Measurements from ENCODE around the gene XPO5. TPM values are rescaled to one million over a fixed set of nuclear protein-coding genes. Genes with fewer than 3 reads are reported as not detected.
"Not testable (repeated sequence)": the region's sequence is repeated elsewhere in the genome, so short reads cannot be mapped to it uniquely, and the experiment has no call there.

XPO5 gene
- total RNA-seq, 4 donors from 2014 or later, result 22.2 to 58.6 (median 32.9) TPM

DNA sequence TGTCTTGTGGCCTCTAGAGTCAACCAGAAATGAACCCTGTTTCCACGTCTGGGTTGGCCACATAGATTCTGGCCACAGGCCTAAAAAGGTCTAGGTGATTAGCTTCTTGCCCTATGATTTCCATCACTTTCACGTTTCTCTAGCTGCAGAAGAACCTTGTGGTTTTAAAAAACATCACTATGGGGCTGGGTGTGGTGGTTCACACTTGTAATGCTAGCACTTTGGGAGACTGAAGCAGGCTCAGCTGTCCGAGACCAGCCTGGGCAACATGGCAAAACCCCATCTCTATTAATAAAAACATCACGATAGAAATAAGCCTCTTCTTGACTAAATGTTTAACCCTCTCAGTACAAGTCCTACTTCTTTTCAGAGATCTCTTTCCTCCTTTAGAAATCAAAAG, 31.4 kb downstream of the XPO5 start:
- 74 to 80% methylated on average over 4 of the region's 4 CpGs for WGBS, 2 donors
- no peak overlapping the region for H3K27ac ChIP-seq
- intact Hi-C loops (cut with DNase I), result no loop called here
- no peak for TF ChIP-seq POLR2A (IDR thresholded peaks at IDR 0.05)
- TF ChIP-seq, protein P1, sequence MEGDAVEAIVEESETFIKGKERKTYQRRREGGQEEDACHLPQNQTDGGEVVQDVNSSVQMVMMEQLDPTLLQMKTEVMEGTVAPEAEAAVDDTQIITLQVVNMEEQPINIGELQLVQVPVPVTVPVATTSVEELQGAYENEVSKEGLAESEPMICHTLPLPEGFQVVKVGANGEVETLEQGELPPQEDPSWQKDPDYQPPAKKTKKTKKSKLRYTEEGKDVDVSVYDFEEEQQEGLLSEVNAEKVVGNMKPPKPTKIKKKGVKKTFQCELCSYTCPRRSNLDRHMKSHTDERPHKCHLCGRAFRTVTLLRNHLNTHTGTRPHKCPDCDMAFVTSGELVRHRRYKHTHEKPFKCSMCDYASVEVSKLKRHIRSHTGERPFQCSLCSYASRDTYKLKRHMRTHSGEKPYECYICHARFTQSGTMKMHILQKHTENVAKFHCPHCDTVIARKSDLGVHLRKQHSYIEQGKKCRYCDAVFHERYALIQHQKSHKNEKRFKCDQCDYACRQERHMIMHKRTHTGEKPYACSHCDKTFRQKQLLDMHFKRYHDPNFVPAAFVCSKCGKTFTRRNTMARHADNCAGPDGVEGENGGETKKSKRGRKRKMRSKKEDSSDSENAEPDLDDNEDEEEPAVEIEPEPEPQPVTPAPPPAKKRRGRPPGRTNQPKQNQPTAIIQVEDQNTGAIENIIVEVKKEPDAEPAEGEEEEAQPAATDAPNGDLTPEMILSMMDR (IDR thresholded peaks at IDR 0.05), result no peak
- no peak for DNase-seq
- H3K4me1 ChIP-seq, result no peaks in the 10 kb centered on the region
- H3K4me3 ChIP-seq (replicated peaks in 1 of 3), result no peak overlapping the region
- no peaks in the 10 kb centered on the region for H3K27me3 ChIP-seq
- H3K36me3 ChIP-seq, result peaks cover 37 to 46% of the 10 kb centered on the region in 2 donors
- no peaks in the 10 kb centered on the region for H3K9me3 ChIP-seq

DNA sequence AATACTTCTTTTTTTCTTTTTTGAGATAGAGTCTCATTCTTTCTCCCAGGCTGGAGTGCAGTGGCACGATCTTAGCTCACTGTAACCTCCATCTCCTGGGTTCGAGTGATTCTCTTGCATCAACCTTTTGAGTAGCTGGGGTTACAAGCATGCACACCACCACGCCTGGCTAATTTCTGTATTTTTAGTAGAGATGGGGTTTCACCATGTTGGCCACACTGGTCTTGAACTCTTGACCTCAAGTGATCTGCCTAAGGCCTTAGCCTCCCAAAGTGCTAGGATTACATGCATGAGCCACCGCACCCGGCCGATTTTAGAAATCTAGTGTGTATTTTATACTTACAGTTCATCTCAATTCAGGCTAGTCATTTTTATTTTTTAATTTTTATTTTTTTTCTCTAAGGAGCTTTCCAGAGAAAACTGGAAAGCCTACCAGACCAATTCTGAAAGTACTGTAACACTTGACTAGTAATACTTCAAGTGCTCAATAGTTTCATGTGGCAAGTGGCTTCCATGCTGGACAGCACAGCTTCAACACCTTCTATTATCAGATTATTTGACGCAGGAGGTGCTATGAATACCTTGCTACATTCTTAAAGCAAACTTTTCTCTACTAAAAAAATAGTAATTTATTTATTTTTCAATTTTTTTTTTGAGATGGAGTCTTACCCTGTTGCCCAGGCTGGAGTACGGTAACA, 33.9 kb downstream of the XPO5 start:
- Histone ChIP-seq H3K4me3 (replicated peaks in 1 of 3) (no peak overlapping the region), H3K36me3 (peaks cover 23 to 38% of the 10 kb centered on the region in 2 donors), H3K27me3 (no peaks in the 10 kb centered on the region), H3K27ac (no peak overlapping the region), H3K9me3 (no peaks in the 10 kb centered on the region), H3K4me1 (no peaks in the 10 kb centered on the region)
- intact Hi-C loops (cut with DNase I), result no loop called here
- no peak for TF ChIP-seq POLR2A (IDR thresholded peaks at IDR 0.05)
- TF ChIP-seq, protein P1 (IDR thresholded peaks at IDR 0.05), result no peak
- DNase-seq, result no peak
- 69 to 75% methylated on average over 8 of the region's 8 CpGs for WGBS, 2 donors

DNA sequence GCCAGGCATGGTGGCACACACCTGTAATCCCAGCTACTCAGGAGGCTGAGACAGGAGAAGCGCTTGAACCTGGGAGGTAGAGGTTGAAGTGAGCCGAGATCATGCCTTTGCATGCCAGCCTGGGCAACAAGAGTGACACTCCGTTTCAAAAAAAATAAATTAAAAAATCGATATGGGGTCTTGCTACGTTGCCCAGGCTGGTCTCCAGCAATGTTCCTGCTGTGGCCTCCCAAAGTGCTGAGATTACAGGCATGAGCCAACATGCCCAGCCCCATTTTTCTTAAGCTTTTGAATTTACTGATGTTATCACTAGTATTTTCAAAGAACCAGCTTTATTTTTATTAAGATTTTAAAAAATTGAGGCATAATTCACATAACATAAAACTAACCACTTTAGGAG, 35.3 kb downstream of the XPO5 start:
- intact Hi-C loops (cut with DNase I), result no loop called here
- Histone ChIP-seq H3K4me3 (replicated peaks in 1 of 3) (no peak overlapping the region), H3K27me3 (no peaks in the 10 kb centered on the region), H3K27ac (no peak overlapping the region), H3K4me1 (no peaks in the 10 kb centered on the region), H3K9me3 (no peaks in the 10 kb centered on the region), H3K36me3 (peaks cover 15 to 29% of the 10 kb centered on the region in 2 donors)
- TF ChIP-seq, protein P1 (IDR thresholded peaks at IDR 0.05), result no peak
- no peak for TF ChIP-seq POLR2A (IDR thresholded peaks at IDR 0.05)
- no peak for DNase-seq
- WGBS, 2 donors, result 96 to 97% methylated on average over 5 of the region's 5 CpGs

DNA sequence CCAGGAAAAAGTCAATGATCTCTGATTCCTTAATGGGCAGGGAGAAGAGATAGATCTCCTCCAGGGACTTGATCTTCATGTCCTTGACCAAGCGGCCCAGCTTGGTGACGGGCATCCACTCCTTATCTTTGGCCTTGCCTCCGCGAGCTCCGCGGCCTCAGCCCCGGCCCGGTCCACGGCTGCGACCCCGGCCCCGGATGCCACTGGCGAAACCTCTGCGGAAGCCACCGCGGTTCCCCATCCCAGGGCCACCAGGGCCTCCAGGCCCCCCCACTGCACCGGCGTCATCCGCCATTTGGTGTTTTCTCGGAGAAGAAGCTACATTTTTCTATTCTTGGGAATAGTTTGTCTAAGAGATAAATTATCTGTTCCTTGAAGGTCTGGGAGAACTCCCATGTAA, 36.4 kb downstream of the XPO5 start:
- intact Hi-C loops (cut with DNase I); H3K4me1 ChIP-seq; DNase-seq; H3K4me3 ChIP-seq (replicated peaks in 1 of 3); H3K9me3 ChIP-seq; H3K27ac ChIP-seq; H3K27me3 ChIP-seq: not testable (repeated sequence)
- WGBS, 2 donors, result 96 to 99% methylated on average over 14 to 20 of the region's 20 CpGs
- H3K36me3 ChIP-seq, result peaks cover 8 to 20% of the 10 kb centered on the region in 2 donors

DNA sequence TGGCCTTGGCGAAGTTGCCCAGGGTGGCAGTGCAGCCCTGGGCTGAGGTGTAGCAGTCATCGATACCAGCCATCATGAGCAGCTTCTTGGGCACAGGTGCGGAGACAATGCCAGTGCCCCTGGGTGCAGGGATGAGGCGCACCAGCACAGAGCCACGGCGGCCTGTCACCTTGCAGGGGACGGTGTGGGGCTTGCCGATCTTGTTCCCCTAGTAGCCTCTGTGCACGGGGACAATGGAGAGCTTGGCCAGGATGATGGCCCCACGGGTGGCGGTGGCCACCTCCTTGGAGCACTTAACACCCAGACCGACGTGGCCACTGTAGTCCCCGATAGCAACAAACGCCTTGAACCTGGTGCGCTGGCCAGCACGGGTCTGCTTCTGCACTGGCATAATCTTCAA, 36.9 kb downstream of the XPO5 start:
- DNase-seq; H3K4me3 ChIP-seq (replicated peaks in 1 of 3); H3K4me1 ChIP-seq; H3K27me3 ChIP-seq; H3K27ac ChIP-seq; H3K9me3 ChIP-seq; intact Hi-C loops (cut with DNase I): not testable (repeated sequence)
- peaks cover 6 to 16% of the 10 kb centered on the region in 2 donors for H3K36me3 ChIP-seq
- WGBS, 2 donors, result 97% methylated on average over 6 to 9 of the region's 17 CpGs

DNA sequence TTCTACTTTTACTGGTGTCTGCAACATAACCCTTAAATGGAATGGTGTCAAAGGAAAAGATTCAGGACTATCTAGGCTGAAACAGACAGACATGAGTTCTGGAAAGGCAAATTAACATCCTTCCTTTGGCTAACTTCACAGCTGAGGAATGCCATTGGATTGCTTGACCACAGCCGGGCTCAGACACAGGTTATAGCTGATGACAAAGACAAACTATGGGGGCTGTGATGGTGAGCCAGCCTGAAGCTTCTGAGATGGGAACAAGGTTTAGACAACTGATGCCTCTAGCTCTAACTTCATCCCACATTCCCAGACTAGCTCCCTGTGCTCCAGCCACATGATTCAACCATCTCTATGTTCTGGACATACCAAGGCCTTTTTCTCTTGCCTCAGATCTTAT, 43.6 kb downstream of the XPO5 start:
- peaks cover 31 to 43% of the 10 kb centered on the region in 2 donors for H3K36me3 ChIP-seq
- no peaks in the 10 kb centered on the region for H3K9me3 ChIP-seq
- TF ChIP-seq, protein P1 (IDR thresholded peaks at IDR 0.05), result no peak
- TF ChIP-seq POLR2A (IDR thresholded peaks at IDR 0.05), result no peak
- DNase-seq, result no peak
- WGBS, 2 donors, result 91 to 92% methylated on average over 1 of the region's 1 CpG
- no peaks in the 10 kb centered on the region for H3K4me1 ChIP-seq
- no peaks in the 10 kb centered on the region for H3K27me3 ChIP-seq
- no peak overlapping the region for H3K27ac ChIP-seq
- intact Hi-C loops (cut with DNase I), result no loop called here
- no peak overlapping the region for H3K4me3 ChIP-seq (replicated peaks in 1 of 3)
